HUES64 (cell line): ENCODE results near the gene DPH1.
A peak's percentile ranks its signal among the peaks of the same experiment; 100 is the strongest.

Experiments
- H3K27ac ChIP-seq: 2 replicates; pipeline ENCODE4 v1.7.0; 2013; ENCODE audit warnings: low read depth, low read length, inconsistent platforms
- H3K27me3 ChIP-seq: 2 replicates; pipeline ENCODE4 v1.6.1; 2013; ENCODE audit warnings: mild to moderate bottlenecking, low read length; ENCODE audit not compliant: insufficient read depth
- H3K36me3 ChIP-seq: 2 replicates; pipeline ENCODE4 v1.6.1; 2013; ENCODE audit warnings: mild to moderate bottlenecking, low read length; ENCODE audit not compliant: insufficient read depth
- H3K4me1 ChIP-seq: 2 replicates; pipeline ENCODE4 v1.6.1; 2013; ENCODE audit warnings: mild to moderate bottlenecking, low read length, moderate library complexity; ENCODE audit not compliant: insufficient read depth
- H3K4me3 ChIP-seq: 2 replicates; pipeline ENCODE4 v1.5.1; 2013; ENCODE audit warnings: mild to moderate bottlenecking, low read length, moderate library complexity
- H3K9ac ChIP-seq: 2 replicates; pipeline ENCODE4 v1.6.1; 2013; ENCODE audit warnings: mild to moderate bottlenecking, low read depth, low read length
- H3K9me3 ChIP-seq: 2 replicates; pipeline ENCODE4 v1.6.1; 2013; ENCODE audit warnings: low read depth, low read length; ENCODE audit not compliant: insufficient read depth
- WGBS: fragments of 150-250, 120-280 bp; methylation state at CpG from one replicate; pipeline ENCODE4 v1.1.7; 2013; ENCODE audit warnings: missing lambda C conversion rate; 5-methylcytosine and 5-hydroxymethylcytosine counted together

The DPH1 gene

GRCh38 chr17:2042933-2043332 lies 13.0 kb downstream of the DPH1 start:
- H3K27ac ChIP-seq: no peak overlapping the region
- WGBS: 89% methylated on average over 5 of the region's 5 CpGs

DNA sequence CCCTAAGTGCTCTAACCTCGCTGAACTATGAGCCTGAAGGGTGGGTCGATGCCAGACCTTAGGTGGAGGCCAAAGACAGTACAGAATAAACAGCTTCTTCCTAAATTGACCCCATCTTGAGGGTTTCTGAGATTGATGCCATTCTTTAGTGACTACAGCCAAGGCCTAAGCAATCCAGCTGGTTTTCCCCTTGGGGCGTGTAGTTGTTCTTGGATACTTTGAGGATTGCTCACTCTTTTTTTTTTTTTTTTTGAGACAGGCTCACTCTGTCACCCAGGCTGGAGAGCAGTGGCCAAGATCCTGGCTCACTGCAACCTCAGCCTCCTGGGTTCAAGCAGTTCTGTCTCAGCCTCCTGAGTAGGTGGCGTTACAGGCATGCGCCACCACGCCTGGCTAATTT lies 13.8 kb downstream of the DPH1 start:
- Histone ChIP-seq H3K27me3 (peaks cover 16% of the 10 kb centered on the region), H3K4me3 (no peak overlapping the region), H3K4me1 (no peaks in the 10 kb centered on the region), H3K9ac (no peak overlapping the region), H3K36me3 (peaks cover 11% of the 10 kb centered on the region), H3K27ac (no peak overlapping the region), H3K9me3 (no peaks in the 10 kb centered on the region)
- 90% methylated on average over 6 of the region's 6 CpGs for WGBS

More at GRCh38 chr17:2042933-2043332, 13.0 kb downstream of the DPH1 start:
- H3K9me3 ChIP-seq: no peaks in the 10 kb centered on the region
- no peak overlapping the region for H3K9ac ChIP-seq
- peaks cover 11% of the 10 kb centered on the region for H3K36me3 ChIP-seq
- H3K27me3 ChIP-seq: peaks cover 8% of the 10 kb centered on the region
- H3K4me3 ChIP-seq: peak overlapping the region; percentile 80
- H3K4me1 ChIP-seq: no peaks in the 10 kb centered on the region

GRCh38 chr17:2044263-2044894 lies 14.4 kb downstream of the DPH1 start:
- H3K36me3 ChIP-seq: peaks cover 11% of the 10 kb centered on the region
- H3K27ac ChIP-seq: no peak overlapping the region
- H3K4me3 ChIP-seq: no peak overlapping the region
- WGBS: 95% methylated on average over 5 of the region's 5 CpGs
- H3K4me1 ChIP-seq: 0 out of 2 replicates have a peak, but pooled peaks cover 3% of the 10 kb centered on the region
- peaks cover 22% of the 10 kb centered on the region for H3K27me3 ChIP-seq
- H3K9ac ChIP-seq: no peak overlapping the region
- no peaks in the 10 kb centered on the region for H3K9me3 ChIP-seq

DNA sequence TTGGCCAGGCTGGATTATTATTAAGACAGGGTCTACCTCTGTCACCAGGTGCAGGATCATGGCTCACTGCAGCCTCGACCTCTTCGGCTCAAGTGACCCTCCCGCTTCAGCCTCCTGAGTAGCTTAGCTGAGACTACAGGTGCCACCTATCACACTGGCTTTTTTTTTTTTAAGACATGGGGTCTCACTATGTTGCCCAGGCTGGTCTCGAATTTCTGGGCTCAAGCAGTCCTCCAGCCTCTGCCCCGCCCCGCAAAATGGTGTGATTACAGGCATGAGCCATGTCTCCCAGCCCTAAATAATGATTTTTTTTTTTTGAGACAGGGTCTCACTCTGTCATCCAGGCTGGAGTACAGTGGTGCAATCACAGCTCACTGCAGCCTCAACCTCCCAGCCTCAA lies 17.6 kb downstream of the DPH1 start:
- Histone ChIP-seq H3K36me3 (peaks cover 11% of the 10 kb centered on the region), H3K27me3 (peaks cover 49% of the 10 kb centered on the region), H3K9ac (no peak overlapping the region), H3K4me1 (0 out of 2 replicates have a peak, but pooled peaks cover 3% of the 10 kb centered on the region), H3K9me3 (no peaks in the 10 kb centered on the region), H3K27ac (no peak overlapping the region), H3K4me3 (no peak overlapping the region)
- 90% methylated on average over 6 of the region's 6 CpGs for WGBS

- Histone ChIP-seq H3K36me3 (no peaks in the 10 kb centered on the region), H3K4me1 (0 out of 2 replicates have a peak, but pooled peaks cover 3% of the 10 kb centered on the region), H3K27ac (no peak overlapping the region), H3K27me3 (peaks cover 60% of the 10 kb centered on the region), H3K9me3 (no peaks in the 10 kb centered on the region), H3K4me3 (no peak overlapping the region), H3K9ac (no peak overlapping the region)
- WGBS: 34% methylated on average over 7 of the region's 9 CpGs
These were observed 18.9 kb downstream of the DPH1 start for GRCh38 chr17:2048805-2049204.

- WGBS: 4% methylated on average over 104 of the region's 104 CpGs
- Histone ChIP-seq H3K9me3 (no peaks in the 10 kb centered on the region), H3K27me3 (peaks cover 68% of the 10 kb centered on the region), H3K9ac (no peak overlapping the region), H3K4me3 (peak overlapping the region; percentile 50), H3K36me3 (no peaks in the 10 kb centered on the region), H3K27ac (no peak overlapping the region), H3K4me1 (0 out of 2 replicates have a peak, but pooled peaks cover 3% of the 10 kb centered on the region)
These were observed 19.7 kb downstream of the DPH1 start for GRCh38 chr17:2049333-2050299.

DNA sequence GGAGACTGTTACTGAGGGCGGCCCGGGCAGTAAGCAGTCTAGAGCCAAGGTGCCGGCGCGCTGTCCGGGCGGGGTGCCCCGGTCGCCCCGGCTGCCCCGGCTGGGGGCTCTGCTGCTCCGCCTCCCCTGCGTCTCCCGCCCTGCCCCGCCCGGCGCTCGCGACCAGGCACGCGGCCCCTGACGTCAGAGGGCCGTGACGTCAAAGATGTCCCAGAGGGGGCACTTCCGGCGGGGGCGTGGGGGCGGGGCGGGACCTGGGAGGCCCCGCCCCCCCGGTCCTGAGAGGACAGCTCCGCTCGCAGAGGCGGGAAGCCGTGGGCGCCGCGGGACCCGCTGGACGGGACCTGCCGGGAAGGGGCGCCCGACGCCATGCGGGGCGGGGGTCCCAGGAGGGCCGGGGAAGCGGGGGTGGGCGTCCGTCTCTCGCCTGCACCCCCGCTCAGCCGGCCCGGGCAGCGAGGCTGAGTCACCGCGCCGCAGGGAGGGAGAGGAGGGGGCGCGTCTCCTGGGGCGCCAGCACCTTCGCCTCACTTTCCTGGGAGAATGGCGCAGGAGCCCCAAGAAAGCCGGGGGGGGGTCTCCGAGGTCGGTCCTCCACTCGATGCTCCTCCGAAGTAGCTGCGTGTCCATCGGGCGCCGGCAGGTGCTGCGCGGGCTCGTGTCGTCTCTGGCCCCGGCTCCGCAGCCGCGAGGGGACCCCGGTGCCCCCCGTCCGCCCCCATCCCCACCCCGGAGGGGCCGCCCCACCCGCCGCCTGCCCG lies 20.5 kb downstream of the DPH1 start:
- Histone ChIP-seq H3K9ac (no peak overlapping the region), H3K27me3 (peaks cover 76% of the 10 kb centered on the region), H3K4me1 (0 out of 2 replicates have a peak, but pooled peaks cover 3% of the 10 kb centered on the region), H3K36me3 (no peaks in the 10 kb centered on the region), H3K27ac (no peak overlapping the region), H3K9me3 (no peaks in the 10 kb centered on the region), H3K4me3 (peak overlapping the region; percentile 40)
- WGBS: 2% methylated on average over 88 of the region's 88 CpGs

GRCh38 chr17:2051061-2051932 lies 21.3 kb downstream of the DPH1 start:
- Histone ChIP-seq H3K4me3 (no peak overlapping the region), H3K9me3 (no peaks in the 10 kb centered on the region), H3K27ac (no peak overlapping the region), H3K27me3 (peaks cover 84% of the 10 kb centered on the region), H3K4me1 (0 out of 2 replicates have a peak, but pooled peaks cover 3% of the 10 kb centered on the region), H3K36me3 (no peaks in the 10 kb centered on the region), H3K9ac (no peak overlapping the region)
- 4% methylated on average over 81 of the region's 81 CpGs for WGBS

- H3K9me3 ChIP-seq: no peaks in the 10 kb centered on the region
- H3K4me3 ChIP-seq: no peak overlapping the region
- 0 out of 2 replicates have a peak, but pooled peaks cover 3% of the 10 kb centered on the region for H3K4me1 ChIP-seq
- WGBS: 48% methylated on average over 14 of the region's 14 CpGs
- H3K27ac ChIP-seq: no peak overlapping the region
- peaks cover 92% of the 10 kb centered on the region for H3K27me3 ChIP-seq
- no peaks in the 10 kb centered on the region for H3K36me3 ChIP-seq
- no peak overlapping the region for H3K9ac ChIP-seq
These were observed 22.1 kb downstream of the DPH1 start for GRCh38 chr17:2051933-2052559.
